Sigmoid colon (tissue), 7 donors: Measurements from ENCODE around the gene RUNX1. TPM values are rescaled to one million over a fixed set of nuclear protein-coding genes. Genes with fewer than 3 reads are reported as not detected.

Experiments used
- DNase-seq: peaks from one replicate; pipeline ENCODE4 v3.0.0-alpha.2; 2019
- H3K27ac ChIP-seq, 4 donors: fragments of 200-600 bp; sonication (generic); one replicate each; pipeline ENCODE4 v1.5.1; 2016 to 2019; ENCODE audit warnings: mild to moderate bottlenecking in 1 of 4
- H3K27me3 ChIP-seq, 3 donors: fragments of 200-600 bp; sonication (generic); one replicate each; pipeline ENCODE4 v1.5.1; 2019; ENCODE audit warnings: mild to moderate bottlenecking in 1 of 3
- H3K36me3 ChIP-seq, 4 donors: fragments of 200-600 bp; sonication (generic); one replicate each; pipeline ENCODE4 v1.5.1; 2016 to 2019
- H3K4me1 ChIP-seq, 4 donors: fragments of 200-600 bp; sonication (generic); one replicate each; pipeline ENCODE4 v1.5.1; 2017 to 2019
- H3K4me3 ChIP-seq, 4 donors: fragments of 200-600 bp; sonication (generic); one replicate each; pipeline ENCODE4 v1.5.1; 2017 to 2019; ENCODE audit warnings: mild to moderate bottlenecking in 2 of 4, moderate library complexity in 1 of 4
- H3K9me3 ChIP-seq, 4 donors: fragments of 200-600 bp in 3 of 4; sonication (generic) in 3 of 4; one replicate each; pipeline versions ENCODE4 v1.5.1 to v1.6.1; 2013 to 2019
- EP300 ChIP-seq, 4 donors: sonication (generic); formaldehyde crosslinking; IDR thresholded peaks; one replicate each; pipeline ENCODE4 v1.6.1; 2017; ENCODE audit warnings: antibody characterized with exemption in 4 of 4
- POLR2A ChIP-seq, 2 donors: fragments of 450-650 bp; IDR thresholded peaks; one replicate each; pipeline ENCODE4 v1.6.1; 2016; ENCODE audit warnings: antibody characterized with exemption in 2 of 2, mild to moderate bottlenecking in 2 of 2, moderate library complexity in 2 of 2
- POLR2AphosphoS5 ChIP-seq, 4 donors: sonication (generic); formaldehyde crosslinking; IDR thresholded peaks; one replicate each; pipeline ENCODE4 v1.6.1; 2017; ENCODE audit warnings: antibody characterized with exemption in 4 of 4
- WGBS, 2 donors: extraction: QIAGEN DNeasy Blood & Tissue Kit; methylation state at CpG; one replicate each; pipeline ENCODE4 v1.1.7; 2013; 5-methylcytosine and 5-hydroxymethylcytosine counted together
- intact Hi-C: fragments of 100-400 bp; cut with DNase I; formaldehyde crosslinking; loops from one replicate; pipeline ENCODE4 v1.15.1; 2023
- polyA plus RNA-seq, 3 donors: library from polyadenylated mRNA; stranded (reverse); fragments of 200-250 nt; gene quantifications; one replicate each; pipeline ENCODE4 v1.2.3, GENCODE V29; 2013
- total RNA-seq, 4 donors: library from RNA; depleted of rRNA; stranded (reverse); fragments of >200 nt; gene quantifications; one replicate each; pipeline ENCODE4 v1.1.0, GENCODE V29; 2016
- TF ChIP-seq, protein P1 (sequence below), 4 experiments: fragments of 450-650 bp in 3 of 4; fragments of 200-600 bp in 1 of 4; IDR thresholded peaks; one replicate each; pipeline ENCODE4 v1.5.1; 2016 to 2019; ENCODE audit warnings: antibody characterized with exemption in 4 of 4, mild to moderate bottlenecking in 3 of 4, moderate library complexity in 2 of 4
- donor health status: healthy with polysubstance abuse.
- donor health status: Bipolar disorder and iron deficiency.
- donor health status: healthy.

RUNX1 gene
- total and polyA plus RNA-seq, 7 donors: 2.8 to 23.3 (median 7.5) TPM

DNA sequence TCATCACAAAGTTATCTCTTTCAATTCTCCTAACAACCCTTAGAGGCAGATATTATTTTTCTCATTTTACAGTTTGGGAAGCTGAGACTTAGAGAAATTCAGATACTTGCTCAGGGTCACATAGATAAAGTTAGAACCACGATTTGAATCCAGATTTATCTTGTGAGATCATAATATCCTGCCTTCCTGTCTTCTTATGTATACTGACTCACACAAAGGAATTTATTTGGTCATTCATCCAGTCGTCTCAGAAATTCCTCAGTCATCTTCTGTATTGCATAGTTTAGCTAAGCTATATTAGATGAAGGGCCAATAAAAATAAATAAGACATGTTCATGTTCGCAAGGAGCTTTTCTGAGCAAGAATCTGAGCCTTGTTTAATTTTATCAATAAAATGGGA is 35.8 kb upstream of the RUNX1 start:
- 70 to 74% methylated on average over 3 of the region's 3 CpGs for WGBS, 2 donors
- Histone ChIP-seq H3K9me3 (no peaks in the 10 kb centered on the region), H3K36me3 (no peaks in the 10 kb centered on the region), H3K4me1 (peaks cover 0 to 5% (median 3%) of the 10 kb centered on the region in 4 donors), H3K27ac (no peak overlapping the region), H3K27me3 (no peaks in the 10 kb centered on the region), H3K4me3 (no peak overlapping the region)
- no peak for DNase-seq
- intact Hi-C loops: no loop called here
- TF ChIP-seq POLR2AphosphoS5 (IDR thresholded peaks at IDR 0.05) (no peak), POLR2A (IDR thresholded peaks at IDR 0.05) (no peak), EP300 (IDR thresholded peaks at IDR 0.05) (no peak)
- TF ChIP-seq, protein P1, sequence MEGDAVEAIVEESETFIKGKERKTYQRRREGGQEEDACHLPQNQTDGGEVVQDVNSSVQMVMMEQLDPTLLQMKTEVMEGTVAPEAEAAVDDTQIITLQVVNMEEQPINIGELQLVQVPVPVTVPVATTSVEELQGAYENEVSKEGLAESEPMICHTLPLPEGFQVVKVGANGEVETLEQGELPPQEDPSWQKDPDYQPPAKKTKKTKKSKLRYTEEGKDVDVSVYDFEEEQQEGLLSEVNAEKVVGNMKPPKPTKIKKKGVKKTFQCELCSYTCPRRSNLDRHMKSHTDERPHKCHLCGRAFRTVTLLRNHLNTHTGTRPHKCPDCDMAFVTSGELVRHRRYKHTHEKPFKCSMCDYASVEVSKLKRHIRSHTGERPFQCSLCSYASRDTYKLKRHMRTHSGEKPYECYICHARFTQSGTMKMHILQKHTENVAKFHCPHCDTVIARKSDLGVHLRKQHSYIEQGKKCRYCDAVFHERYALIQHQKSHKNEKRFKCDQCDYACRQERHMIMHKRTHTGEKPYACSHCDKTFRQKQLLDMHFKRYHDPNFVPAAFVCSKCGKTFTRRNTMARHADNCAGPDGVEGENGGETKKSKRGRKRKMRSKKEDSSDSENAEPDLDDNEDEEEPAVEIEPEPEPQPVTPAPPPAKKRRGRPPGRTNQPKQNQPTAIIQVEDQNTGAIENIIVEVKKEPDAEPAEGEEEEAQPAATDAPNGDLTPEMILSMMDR (IDR thresholded peaks at IDR 0.05): no peak

DNA sequence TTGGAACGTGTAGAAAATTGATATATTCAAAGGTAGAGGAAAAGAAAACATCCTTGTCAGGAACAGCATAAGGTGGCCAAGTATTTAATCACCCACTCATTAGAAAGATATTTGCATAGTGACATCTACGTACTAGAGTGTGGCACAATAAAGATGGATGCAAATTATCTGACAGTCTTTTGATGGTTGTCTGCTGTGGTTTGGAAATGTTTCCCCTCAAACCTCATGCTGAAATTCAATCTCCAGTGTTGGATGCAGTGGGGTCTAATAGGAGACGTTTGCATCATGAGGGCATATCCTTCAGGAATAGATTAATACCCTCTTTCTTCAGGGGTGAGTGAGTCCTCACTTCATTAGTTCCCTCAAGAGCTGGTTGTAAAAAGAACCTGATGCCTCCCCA is 34.1 kb upstream of the RUNX1 start:
- no peaks in the 10 kb centered on the region for H3K9me3 ChIP-seq
- H3K27ac ChIP-seq: no peak overlapping the region
- H3K36me3 ChIP-seq: no peaks in the 10 kb centered on the region
- TF ChIP-seq, protein P1 (IDR thresholded peaks at IDR 0.05): no peak
- TF ChIP-seq POLR2A (IDR thresholded peaks at IDR 0.05) (no peak), POLR2AphosphoS5 (IDR thresholded peaks at IDR 0.05) (no peak), EP300 (IDR thresholded peaks at IDR 0.05) (no peak)
- H3K27me3 ChIP-seq: no peaks in the 10 kb centered on the region
- WGBS, 2 donors: 91 to 95% methylated on average over 3 of the region's 3 CpGs
- H3K4me3 ChIP-seq: no peak overlapping the region
- intact Hi-C loops: no loop called here
- peaks cover 0 to 5% (median under 1%) of the 10 kb centered on the region in 4 donors for H3K4me1 ChIP-seq
- DNase-seq: no peak

DNA sequence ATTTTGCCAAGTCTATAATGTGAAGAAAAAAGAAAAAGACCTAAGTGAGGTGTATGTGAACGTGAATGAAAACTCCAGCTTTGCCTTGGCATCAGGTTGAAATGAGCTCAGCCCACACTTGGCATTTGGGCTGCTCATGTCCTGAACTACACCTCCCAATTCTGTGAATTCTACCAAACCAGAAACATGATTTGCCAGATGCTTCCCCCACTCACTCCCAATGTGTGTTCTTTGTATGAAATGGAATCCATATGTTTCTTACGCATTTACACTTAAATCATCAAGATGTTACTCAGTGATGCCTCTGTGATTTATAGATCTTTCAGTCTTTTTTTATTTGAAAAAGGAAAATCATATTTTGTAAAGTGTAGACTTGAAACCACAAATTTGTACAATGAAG is 32.8 kb upstream of the RUNX1 start:
- Histone ChIP-seq H3K36me3 (no peaks in the 10 kb centered on the region), H3K4me1 (peaks cover 0 to 5% (median 0%) of the 10 kb centered on the region in 4 donors), H3K27ac (no peak overlapping the region), H3K9me3 (no peaks in the 10 kb centered on the region), H3K4me3 (no peak overlapping the region), H3K27me3 (no peaks in the 10 kb centered on the region)
- intact Hi-C loops: no loop called here
- no peak for DNase-seq
- no peak for TF ChIP-seq POLR2A (IDR thresholded peaks at IDR 0.05)
- TF ChIP-seq, protein P1 (IDR thresholded peaks at IDR 0.05): no peak
- no peak for TF ChIP-seq EP300 (IDR thresholded peaks at IDR 0.05)
- no peak for TF ChIP-seq POLR2AphosphoS5 (IDR thresholded peaks at IDR 0.05)
- 93 to 95% methylated on average over 2 of the region's 2 CpGs for WGBS, 2 donors

DNA sequence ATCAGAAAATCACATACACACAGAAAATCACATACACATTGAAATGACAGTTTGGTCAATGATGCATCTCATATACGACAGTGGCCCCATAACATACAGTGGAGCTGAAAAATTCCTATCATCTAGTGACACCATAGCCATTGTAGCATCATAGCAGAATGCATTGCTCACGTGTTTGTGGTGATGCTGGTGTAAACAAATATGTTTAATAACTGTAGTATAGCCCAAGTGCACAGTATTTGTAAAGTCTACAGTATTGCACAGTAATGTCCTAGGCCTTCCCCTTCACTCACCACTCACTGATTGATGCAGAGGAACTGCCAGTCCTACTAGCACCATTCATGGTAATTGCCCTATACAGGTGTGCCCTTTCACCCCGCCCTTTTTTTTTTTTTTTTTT is 30.1 kb upstream of the RUNX1 start:
- Histone ChIP-seq H3K27me3 (no peaks in the 10 kb centered on the region), H3K27ac (no peak overlapping the region), H3K4me3 (no peak overlapping the region), H3K36me3 (no peaks in the 10 kb centered on the region), H3K4me1 (no peaks in the 10 kb centered on the region), H3K9me3 (no peaks in the 10 kb centered on the region)
- 70 to 93% methylated on average over 3 of the region's 3 CpGs for WGBS, 2 donors
- intact Hi-C loops: no loop called here
- TF ChIP-seq POLR2AphosphoS5 (IDR thresholded peaks at IDR 0.05): no peak
- DNase-seq: no peak

DNA sequence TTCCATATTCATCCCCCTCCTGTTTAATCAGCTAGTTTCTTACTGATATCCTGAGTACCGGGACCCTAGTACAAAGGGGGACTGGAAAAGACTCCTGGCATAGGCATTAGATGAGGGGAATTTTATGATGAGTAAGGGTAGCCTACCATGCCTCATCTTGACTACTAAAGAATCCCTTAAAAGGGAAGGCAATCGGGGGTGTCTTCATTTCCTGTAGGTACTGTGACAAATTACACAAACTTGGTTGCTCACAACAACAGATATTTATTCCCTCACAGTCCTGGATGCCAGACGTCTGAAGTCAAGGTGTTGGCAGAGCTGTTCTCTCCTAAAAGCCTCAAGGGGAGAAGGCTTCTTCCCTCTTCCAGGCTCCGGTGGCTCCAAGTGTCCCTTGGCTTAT is 28.9 kb upstream of the RUNX1 start:
- no peak overlapping the region for H3K4me3 ChIP-seq
- no peaks in the 10 kb centered on the region for H3K36me3 ChIP-seq
- H3K27me3 ChIP-seq: no peaks in the 10 kb centered on the region
- intact Hi-C loops: no loop called here
- no peak overlapping the region for H3K27ac ChIP-seq
- H3K4me1 ChIP-seq: peaks cover 0 to 6% (median 3%) of the 10 kb centered on the region in 4 donors
- DNase-seq: no peak
- TF ChIP-seq POLR2A (IDR thresholded peaks at IDR 0.05): no peak
- no peak for TF ChIP-seq POLR2AphosphoS5 (IDR thresholded peaks at IDR 0.05)
- TF ChIP-seq EP300 (IDR thresholded peaks at IDR 0.05): no peak
- TF ChIP-seq, protein P1 (IDR thresholded peaks at IDR 0.05): no peak
- WGBS, 2 donors: 92 to 93% methylated on average over 4 of the region's 4 CpGs
- peaks cover 0 to 2% (median 0%) of the 10 kb centered on the region in 4 donors for H3K9me3 ChIP-seq
